Stimulated activated CD4-positive, alpha-beta T cell treated with anti-CD3 and anti-CD28 coated beads, Interleukin-15, amount 100 ng/mL, for 1 hour (primary cell): ENCODE results near the gene CORO2B.
"Not testable (repeated sequence)": the region's sequence is repeated elsewhere in the genome, so short reads cannot be mapped to it uniquely, and the experiment has no call there.

Experiments
- DNase-seq, 2 donors: peaks; one replicate each; pipeline ENCODE4 v3.0.0-alpha.2; 2020; ENCODE audit warnings: low read depth in 1 of 2, low spot score in 1 of 2

CORO2B gene

DNA sequence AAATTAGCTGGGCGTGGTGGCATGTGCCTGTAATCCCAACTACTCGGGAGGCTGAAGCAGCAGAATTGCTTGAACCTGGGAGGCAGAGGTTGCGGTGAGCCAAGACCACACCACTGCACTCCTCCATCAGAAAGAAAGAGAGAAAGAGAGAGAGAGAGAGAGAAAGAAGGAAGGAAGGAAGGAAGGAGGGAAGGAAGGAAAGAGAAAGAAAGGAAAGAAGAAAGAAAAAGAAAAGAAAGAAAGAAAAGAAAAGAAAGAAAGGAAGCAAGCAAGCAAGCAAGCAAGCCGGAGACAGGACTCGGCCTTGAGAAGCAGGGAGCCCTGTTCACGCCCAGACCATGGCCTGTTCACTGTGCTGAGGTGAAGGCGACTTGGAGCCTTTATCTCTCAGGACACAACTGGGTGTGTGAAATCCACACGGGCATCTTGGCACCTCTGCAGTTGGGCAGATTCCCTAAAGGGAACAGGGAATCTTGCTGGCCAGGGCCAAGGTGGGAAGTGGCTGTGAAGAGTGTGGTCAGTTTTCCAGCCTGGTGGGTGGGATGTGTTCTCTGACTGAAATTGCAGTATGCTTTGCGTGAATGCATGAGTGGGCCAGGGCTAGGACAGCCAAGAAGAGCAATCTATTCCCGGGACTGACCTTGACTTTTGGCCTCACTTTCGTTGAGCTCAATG lies 90.3 kb downstream of the CORO2B start:
- no peak for DNase-seq

GRCh38 chr15:68672251-68672650 lies 93.5 kb downstream of the CORO2B start:
- DNase-seq: no peak

GRCh38 chr15:68672781-68673205 lies 94.0 kb downstream of the CORO2B start:
- DNase-seq: no peak

DNA sequence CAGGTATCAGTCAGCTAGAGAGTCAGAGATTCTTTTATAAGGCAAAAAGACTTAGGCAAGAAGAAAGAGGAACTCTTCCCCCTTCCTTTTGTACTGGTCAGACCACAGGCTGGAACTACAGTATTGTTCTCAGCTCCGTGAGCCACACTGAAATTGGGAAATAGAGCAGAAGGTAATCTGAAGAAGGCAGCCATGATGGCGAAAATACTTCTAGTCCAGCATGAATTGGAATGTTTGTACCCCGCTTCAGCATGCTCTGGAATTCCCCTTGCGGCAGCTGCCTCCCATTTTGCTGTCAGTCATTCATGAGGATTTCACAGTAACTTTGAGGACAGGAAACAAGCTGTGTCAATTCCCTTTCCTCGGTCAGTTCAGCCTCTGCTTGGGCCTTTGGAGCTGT lies 96.2 kb downstream of the CORO2B start:
- DNase-seq: no peak

- no peak for DNase-seq
These were observed 97.3 kb downstream of the CORO2B start for GRCh38 chr15:68676011-68676605.

GRCh38 chr15:68676926-68677325 lies 98.1 kb downstream of the CORO2B start:
- no peak for DNase-seq

DNA sequence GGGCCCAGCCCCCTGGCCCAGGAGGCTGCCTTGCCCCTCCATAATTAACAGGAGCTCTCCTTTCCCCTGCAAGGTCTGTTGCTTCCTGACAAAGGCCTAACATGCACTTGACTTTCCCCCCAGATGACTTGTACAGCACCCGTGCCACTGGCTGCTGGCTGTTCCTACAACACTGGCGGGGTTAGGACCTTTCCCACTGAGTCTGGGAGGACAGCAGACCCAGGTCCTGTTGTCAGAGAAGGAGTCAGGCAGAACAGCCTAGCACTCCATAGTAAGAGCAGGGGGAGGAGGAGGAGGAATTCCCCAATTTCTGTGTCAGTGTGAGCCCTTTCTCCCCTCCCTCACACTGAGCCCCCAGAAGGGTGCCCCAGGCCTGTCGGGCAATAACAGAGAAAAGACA lies 99.2 kb downstream of the CORO2B start:
- DNase-seq: no peak

DNA sequence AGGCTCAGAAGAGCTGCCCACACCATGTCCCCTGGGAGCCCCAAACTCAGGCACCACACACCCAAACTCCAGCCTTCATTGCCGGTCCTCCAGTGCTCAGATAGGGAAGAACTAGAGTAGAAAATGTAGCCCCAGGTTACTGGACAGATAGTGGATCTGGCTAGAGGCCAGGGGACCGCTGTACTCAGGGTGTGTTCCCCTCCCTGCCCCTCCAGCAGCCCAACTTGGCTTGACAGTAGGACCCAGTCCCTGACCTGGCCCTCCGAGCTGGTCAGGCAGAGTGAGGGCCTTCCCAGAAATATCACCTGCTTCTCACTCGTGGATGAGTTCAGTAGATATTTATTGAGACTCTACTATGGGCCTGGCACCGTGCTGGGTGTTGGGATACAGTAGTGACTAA lies 100.0 kb downstream of the CORO2B start:
- no peak for DNase-seq

DNA sequence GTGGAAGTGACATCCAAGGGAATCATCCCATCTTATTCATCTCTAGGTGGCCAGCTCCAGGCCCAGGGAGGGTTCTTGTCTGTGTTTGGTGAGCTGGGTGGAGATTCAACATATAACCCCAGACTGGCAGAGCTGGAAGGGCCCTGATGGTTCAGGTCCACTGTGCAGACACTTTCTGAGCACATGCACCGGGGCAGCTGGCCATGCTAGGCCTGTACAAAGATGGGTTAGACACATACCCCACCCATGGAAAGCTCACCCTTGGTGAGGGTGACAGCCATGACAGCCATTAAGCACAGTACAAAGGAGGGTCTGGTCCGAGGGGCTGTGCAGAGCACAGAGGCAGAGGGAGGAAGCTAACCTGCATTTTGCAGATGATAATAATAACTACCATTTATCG lies 100.4 kb downstream of the CORO2B start:
- DNase-seq: no peak

- no peak for DNase-seq
These were observed 101.2 kb downstream of the CORO2B start for GRCh38 chr15:68679961-68680371.

- DNase-seq: not testable (repeated sequence)
These were observed 102.0 kb downstream of the CORO2B start for GRCh38 chr15:68680756-68681155.

DNA sequence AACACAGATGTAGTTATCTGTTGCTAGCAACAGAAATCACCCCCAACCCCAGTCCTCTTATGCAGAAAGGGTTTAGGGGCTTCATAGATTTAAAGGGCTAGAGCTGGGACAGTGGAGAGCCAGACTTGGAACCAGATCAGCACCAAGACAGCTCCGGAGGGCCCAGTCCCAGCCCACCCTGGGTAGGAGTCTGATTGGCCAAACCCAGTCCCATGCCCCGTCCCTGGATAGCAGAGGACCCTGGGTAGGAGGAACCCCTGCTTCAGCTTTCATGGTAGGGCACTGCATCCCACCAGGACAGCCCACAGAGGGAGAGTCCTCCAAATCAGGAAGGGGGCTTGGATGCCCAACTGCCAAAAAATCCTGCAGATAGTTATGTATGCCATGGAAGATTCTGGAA lies 103.0 kb downstream of the CORO2B start:
- no peak for DNase-seq

GRCh38 chr15:68682330-68682729 lies 103.5 kb downstream of the CORO2B start:
- no peak for DNase-seq

- no peak for DNase-seq
These were observed 104.2 kb downstream of the CORO2B start for GRCh38 chr15:68683026-68683425.

DNA sequence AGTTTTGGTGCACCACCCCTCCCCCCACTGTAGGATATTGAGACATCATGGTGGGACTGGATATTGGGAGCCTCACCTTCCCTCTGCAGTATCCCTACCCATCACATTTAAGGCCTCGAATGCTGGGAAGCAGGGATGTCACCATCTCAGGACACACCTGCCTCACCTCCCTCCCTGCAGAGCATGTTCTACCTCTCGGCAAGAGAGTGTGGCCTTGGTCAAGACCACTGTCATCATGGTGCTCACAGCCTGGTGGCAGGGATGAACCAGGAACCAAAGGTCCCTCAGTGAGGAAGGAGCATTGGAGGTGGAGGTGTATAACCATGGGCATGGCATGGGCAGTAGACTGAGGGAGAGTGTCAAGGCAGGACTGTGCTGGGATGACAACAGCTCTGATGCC lies 104.8 kb downstream of the CORO2B start:
- no peak for DNase-seq

DNA sequence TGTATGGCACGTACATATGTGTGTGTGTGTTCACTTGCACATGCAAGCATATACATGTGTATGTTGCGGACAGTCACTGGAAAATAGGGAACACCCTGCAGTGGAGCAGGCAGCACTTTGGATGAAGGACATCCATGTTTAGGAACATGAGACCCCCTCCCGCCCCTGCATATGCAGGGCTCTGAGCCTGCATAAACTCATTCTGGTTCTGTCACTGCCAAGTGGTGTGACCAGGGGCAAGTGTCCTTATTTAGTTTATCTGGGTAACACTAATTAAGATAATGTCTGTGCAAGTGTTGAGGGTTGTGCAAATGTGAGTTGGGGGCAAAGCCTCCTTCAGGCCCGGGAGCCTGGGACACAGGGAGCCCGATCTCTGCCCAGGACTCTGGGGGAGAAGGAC lies 105.7 kb downstream of the CORO2B start:
- no peak for DNase-seq

DNA sequence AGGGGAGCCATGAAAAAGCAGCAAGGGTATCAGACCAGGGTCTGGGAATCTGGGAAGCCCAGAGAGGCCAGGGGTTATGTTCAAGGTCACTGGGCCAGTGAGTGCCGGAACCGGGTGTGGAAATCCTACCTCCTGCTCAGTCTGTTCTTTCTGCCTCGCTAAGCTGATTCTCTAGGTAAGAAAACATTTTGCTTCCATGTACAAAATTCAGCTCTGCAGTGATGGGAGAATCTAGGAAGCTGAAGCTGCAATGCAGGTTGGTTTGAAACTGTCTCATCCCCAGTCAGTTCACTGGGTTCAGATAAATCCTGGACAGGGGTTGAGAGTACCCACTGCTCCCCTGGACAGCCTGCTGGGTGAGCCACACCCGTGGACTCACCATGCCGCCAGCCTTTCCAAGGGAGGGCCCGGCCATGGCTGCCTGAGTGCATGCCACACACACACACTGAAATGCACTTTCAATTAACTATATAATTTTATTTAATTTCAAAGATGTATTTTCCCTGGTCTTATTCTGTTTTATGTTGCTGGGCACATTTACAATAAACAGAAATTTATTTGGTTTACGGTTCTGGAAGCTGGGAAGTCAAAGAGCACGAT lies 108.4 kb downstream of the CORO2B start:
- no peak for DNase-seq

DNA sequence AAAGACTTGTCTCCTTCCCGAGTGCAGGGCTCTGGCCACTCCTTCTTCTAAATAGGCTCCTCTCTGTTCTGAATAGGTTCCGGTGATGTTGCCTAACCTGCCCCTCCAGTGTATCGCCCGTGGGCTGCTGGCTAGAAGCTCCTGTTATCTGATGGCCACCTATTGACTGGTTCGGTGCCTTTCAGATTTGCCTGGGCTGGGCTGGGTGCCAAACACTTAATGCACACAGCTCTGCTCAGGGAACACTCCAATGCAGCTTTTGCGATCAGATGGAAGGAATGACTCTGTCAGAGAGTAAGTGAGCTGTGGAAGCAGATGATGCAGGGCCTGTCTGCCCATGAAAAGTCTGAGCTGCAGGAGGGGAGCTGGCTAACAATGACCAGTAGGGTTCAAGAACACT lies 112.9 kb downstream of the CORO2B start:
- no peak for DNase-seq

DNA sequence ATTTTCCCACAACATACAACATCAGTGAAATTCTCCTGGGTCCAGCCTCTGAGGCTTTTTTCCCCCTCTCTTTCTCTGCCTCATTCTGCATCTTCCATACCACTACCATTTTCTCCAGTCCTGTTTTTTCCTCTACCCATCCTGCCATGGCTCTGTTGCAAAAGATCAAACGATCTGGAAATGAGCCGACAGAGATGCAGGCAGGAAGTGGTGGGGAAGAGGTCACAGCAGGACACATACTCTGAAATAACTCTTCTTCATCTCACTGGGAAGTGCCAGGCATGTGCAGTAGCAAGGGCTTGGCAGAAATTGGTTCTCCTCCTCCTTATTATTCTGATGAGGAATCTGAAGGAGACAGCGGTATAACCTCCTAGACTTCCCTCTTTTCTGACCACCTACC lies 114.3 kb downstream of the CORO2B start:
- no peak for DNase-seq

DNA sequence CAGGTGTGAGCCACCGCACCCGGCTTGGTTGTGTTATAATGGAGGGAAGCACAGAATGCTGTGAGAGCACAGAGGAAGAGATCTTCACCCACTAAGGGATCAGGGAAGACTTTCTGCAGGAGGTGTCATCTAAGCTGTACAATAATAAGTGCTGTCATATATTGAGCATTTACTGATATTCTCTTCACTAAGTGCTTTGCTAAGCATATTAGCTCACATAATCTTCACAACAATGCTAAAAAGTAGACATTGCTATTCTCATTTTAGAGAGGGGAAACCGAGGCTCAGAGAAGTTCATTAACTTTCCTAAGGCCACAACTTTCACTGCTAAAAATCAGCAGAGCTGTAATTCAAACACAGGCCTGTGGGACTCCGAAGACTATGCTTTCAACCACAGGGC lies 115.3 kb downstream of the CORO2B start:
- no peak for DNase-seq

- DNase-seq: no peak
These were observed 116.3 kb downstream of the CORO2B start for GRCh38 chr15:68695061-68695595.
